Measurements from ENCODE around the gene RALB.
"Not testable (repeated sequence)": the region's sequence is repeated elsewhere in the genome, so short reads cannot be mapped to it uniquely, and the experiment has no call there.

The RALB gene

GRCh38 chr2:120317916-120318315 is 65.3 kb downstream of the RALB start:
- no peak for DNase-seq

DNA sequence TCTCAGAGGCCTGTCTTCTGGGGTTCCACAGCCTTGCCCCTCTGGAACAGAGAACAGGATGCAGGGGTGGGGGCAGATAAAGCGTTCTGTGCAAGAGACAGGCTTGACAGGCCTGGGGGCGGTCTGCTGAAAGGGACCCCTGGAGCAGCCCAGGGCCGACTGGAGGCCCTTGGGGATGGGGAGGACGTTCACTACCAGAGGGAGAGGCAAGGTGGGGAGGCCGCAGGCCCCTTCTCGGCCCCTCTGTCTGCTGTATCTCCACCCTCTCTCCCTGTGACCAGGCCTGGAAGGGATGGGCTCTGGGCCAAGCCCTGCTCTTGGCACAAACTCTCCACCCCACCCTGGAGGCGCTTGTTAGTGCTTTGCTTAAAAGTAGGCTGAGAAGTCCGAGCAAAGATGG is 66.0 kb downstream of the RALB start:
- DNase-seq, result no peak

GRCh38 chr2:120319123-120319522 is 66.5 kb downstream of the RALB start:
- no peak for DNase-seq

- DNase-seq, result no peak
Observed at GRCh38 chr2:120319686-120320317, 67.2 kb downstream of the RALB start.

- no peak for DNase-seq
Observed at GRCh38 chr2:120320318-120320851, 67.7 kb downstream of the RALB start.

GRCh38 chr2:120320887-120321556 is 68.4 kb downstream of the RALB start:
- DNase-seq, result not testable (repeated sequence)

GRCh38 chr2:120321721-120322284 is 69.2 kb downstream of the RALB start:
- no peak for DNase-seq

DNA sequence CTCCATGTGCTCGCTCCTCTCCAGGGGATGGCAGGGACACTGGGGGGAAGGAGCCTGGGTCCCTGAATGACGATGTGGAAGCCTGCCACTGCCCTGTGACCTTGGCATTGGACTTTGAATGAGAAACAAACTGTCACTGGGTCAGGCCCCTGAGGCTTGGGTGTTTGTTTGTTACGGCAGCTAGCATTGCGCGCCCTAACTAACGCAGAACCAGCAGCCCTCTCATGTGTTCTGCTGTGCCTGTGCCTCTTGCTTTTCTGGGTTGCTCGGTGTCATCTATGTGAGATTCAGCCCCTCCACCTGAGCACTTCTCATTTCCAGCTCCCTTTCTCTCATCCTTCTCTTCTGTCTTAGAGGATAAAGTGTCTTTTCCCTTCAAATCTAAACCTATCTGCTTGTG is 69.7 kb downstream of the RALB start:
- DNase-seq, result no peak

GRCh38 chr2:120323214-120323613 is 70.6 kb downstream of the RALB start:
- no peak for DNase-seq

- DNase-seq, result no peak
Observed at GRCh38 chr2:120323807-120324399, 71.3 kb downstream of the RALB start.

- DNase-seq, result no peak
Observed at GRCh38 chr2:120324933-120325332, 72.3 kb downstream of the RALB start.

- DNase-seq, result no peak
Observed at GRCh38 chr2:120326066-120326465, 73.4 kb downstream of the RALB start.

DNA sequence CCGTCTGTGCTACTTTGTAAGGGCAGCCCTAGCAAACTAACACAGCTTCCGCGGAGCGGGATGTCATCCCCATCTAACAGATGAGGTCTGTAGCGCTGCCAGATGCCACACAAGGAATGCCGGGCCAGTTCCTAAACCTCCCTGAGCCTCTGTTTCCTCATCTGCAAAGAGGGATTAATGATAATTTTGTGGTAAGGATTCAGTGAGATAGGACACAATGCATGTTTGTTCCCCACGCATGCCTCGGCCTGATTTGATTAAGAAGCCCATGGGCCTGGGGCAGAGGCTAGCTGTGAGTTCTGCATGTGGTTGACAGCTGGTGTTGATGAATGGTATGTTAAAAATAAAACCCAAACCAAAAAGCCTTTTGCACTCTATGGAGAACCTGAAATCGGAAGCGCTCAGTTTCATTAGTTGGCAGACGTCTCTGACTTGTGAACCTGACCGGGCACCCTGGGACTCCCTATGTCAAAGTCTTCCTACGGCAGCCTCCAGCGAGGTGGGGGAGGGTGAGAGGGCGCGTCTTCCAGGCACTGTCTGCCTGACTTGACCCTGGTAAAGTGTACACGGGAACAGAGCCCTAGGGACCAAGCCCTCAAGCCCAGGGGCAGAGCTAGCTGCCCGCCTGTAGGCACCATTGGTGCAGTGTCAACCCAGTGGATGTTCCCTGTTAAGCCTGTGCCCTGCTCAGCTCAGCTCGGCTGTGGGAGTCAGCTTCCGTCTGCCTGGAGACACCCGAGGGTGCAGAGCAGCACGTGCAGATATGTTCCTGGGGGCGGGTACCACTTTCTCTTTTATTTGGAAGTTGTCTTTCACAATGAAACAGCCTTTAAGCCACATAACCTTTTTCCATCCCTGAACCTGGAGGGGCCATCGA is 78.5 kb downstream of the RALB start:
- no peak for DNase-seq

DNA sequence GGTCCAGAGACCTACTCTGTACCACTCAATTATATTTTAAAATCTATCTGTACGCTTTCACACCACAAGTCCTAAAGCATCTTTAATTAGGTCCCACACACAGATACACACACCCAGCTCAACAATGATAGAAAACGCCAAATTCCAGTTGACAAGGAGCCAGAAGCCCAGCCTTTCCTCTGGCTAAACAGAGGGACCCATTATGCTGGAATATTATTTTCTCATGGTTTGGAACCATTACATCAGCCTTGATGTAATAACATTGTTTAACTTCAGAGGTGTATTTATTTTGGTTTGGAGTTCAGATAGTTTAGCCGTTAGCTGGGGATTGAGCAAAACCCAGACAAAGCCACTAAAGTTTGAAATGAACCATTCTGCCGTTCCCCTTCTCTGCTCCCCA is 79.3 kb downstream of the RALB start:
- DNase-seq, result no peak

DNA sequence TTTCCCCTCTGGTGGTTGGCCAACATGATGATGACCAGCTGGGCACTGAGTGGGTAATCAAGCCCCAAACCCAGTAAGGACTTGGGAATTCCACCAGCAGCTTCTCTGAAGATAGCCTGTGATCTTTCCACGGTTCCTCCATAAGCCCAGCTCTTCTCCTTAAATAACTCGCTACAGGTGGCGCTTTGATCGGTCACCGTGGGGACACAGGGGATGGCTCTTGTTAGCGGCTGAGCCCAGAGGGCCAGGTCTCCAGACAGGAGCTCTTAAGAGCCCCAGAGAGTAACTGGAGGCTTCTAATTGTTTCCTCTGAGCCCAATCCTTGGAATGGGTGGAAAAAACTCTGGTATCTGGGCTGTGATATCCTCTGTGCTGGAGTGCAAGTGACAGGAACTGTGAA is 79.7 kb downstream of the RALB start:
- no peak for DNase-seq

DNA sequence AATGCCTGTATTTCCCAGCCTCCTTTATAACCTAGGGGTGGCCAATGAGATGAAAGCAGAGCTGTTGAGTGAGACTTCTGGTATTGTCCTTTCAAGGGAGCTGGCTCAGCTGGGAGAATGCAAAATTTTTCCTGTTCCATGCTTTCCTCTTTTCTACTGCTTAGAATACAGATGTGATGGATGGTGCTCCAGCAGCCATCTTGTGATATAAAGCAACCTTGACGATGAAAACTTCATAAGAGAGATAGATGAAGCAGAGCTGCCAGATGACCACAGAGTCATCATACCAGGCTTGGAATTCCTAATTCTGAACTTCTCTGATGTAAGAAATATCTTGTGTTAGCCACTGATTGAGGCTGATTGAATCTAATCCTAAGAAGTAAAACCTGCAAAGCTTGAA is 81.4 kb downstream of the RALB start:
- no peak for DNase-seq

DNA sequence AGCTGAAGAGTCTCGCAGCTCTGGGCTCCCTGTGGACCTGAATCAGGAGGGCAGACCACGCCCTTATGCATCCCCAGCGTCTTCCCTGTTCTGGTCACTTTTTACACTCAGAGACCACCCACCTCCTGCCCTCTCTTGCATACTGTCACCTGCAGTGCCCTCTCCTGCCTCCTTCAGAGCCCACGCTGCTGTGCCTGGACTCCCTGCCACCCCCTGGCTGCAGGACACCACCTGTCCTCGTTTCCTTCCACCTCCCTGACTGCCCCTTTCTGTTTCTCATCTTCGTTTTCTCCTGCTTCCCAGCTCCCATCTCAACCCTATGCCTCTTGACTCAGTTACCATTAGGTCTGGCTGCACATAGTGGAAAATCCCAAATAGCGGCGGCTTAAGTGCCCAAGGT is 84.1 kb downstream of the RALB start:
- no peak for DNase-seq

- no peak for DNase-seq
Observed at GRCh38 chr2:120338015-120338414, 85.4 kb downstream of the RALB start.

GRCh38 chr2:120341977-120342376 is 89.3 kb downstream of the RALB start:
- no peak for DNase-seq

DNA sequence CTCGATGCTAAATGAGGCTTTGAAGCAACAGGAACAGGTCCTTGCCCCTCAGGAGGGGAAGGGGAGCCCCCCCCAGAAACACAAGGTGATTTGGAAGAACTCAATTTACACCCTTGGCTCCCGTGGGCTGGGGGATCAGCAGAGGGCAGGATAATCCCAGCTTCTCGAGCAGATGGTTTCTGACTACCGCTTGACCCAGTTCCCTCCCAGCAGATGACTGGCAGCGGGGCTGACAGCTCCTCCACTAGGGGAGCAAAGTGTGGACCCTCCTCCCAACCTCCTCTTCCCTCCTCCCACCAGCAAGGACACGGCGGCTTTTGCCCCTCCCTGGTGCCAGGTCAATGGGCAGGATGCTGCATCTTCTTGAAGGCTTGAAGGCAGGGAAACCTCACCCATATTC is 89.8 kb downstream of the RALB start:
- DNase-seq, result no peak

DNA sequence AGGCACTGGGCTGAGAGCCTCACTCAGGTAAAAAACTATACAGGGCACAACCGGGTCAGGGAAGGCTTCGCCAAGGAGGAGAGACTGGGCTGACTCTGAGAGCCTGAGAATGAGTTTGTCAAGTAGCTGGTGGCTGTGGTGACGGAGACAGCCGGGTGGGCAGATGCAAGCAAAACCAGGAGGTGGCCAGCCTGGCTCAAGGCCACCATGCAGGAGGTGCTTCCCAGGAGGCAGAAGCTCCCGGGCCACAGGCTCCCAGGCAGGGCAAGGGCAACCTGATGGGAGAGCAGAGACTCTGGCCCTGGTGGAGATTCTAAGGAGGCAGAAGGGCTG is 90.4 kb downstream of the RALB start:
- DNase-seq, result no peak

DNA sequence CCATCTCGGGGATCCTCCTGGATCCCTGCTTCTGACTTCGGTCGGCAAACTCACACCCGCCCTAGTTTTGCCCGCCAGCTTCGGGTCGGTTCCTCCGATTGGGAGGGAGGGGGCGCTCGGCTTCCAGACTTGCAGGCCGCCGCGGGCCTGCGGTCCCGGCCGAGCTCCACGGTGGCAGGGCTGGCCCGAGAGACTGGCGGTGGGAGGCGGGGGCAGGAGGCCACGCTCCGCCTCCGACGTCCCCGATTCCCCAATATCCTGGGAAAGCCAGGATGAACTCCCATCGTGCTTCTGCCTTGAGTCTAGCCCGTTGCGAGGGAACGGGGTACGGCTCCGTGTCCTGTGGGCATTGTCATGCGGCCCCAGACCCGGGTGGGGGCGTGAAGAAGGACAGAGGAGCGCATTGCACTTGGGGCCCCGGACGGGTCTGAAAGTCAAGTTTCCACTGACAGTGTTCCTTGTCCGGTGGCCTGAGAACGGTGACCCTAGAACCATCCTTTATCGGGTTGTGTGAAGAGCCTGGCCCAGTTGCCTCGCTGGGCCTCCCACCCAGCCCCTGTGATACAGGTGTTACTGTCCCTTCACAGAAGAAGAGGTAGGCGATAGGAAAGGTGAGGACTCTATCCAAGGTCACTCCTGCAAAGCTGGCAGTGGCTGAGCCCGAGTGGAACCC is 90.9 kb downstream of the RALB start:
- DNase-seq, result peak; percentile 33
